AG09319 (cell line): ENCODE data around the gene DYNLT1.
"Not testable (repeated sequence)": the region's sequence is repeated elsewhere in the genome, so short reads cannot be mapped to it uniquely, and the experiment has no call there.

Experiments used
- DNase-seq: peaks from one replicate; pipeline ENCODE4 v3.0.0-alpha.2; 2010; ENCODE audit warnings: low read depth; ENCODE audit errors: extremely low read depth
- TF ChIP-seq, protein P1 (sequence below): IDR thresholded peaks from 2 replicates; pipeline ENCODE4 v1.5.1; 2011; ENCODE audit warnings: low read depth, mild to moderate bottlenecking, inconsistent platforms, low read length, moderate library complexity

The DYNLT1 gene

GRCh38 chr6:158633127-158633526 is 11.4 kb downstream of the DYNLT1 start:
- TF ChIP-seq, protein P1, sequence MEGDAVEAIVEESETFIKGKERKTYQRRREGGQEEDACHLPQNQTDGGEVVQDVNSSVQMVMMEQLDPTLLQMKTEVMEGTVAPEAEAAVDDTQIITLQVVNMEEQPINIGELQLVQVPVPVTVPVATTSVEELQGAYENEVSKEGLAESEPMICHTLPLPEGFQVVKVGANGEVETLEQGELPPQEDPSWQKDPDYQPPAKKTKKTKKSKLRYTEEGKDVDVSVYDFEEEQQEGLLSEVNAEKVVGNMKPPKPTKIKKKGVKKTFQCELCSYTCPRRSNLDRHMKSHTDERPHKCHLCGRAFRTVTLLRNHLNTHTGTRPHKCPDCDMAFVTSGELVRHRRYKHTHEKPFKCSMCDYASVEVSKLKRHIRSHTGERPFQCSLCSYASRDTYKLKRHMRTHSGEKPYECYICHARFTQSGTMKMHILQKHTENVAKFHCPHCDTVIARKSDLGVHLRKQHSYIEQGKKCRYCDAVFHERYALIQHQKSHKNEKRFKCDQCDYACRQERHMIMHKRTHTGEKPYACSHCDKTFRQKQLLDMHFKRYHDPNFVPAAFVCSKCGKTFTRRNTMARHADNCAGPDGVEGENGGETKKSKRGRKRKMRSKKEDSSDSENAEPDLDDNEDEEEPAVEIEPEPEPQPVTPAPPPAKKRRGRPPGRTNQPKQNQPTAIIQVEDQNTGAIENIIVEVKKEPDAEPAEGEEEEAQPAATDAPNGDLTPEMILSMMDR: no peak
- no peak for DNase-seq

DNA sequence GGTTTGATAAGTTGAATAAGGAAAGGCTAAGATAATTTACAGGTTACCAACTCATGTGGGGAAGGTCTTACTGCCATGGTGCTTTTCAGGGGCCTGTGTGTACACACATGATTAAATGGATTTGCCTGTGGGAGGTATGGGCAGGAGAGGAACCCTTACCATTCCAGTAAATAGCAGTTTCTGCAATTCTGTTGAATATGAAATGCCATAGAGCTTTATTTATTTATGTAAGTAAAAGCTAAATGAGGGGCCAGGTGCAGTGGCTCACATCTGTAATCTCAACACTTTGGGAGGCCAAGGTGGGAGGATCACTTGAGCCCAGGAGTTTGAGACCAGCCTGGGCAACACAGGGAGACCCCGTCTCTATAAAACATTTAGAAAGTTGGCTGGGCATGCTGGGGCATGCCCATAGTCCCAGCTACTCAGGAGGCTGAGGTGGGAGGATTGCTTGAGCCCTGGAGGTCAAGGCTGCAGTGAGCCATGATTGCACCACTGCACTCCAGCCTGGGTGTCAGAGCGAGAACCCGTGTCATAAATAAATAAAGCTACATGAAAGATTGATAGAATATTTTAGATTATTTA is 11.9 kb downstream of the DYNLT1 start:
- DNase-seq: not testable (repeated sequence)

GRCh38 chr6:158631678-158632537 is 12.6 kb downstream of the DYNLT1 start:
- TF ChIP-seq, protein P1: no peak

GRCh38 chr6:158630938-158631616 is 13.5 kb downstream of the DYNLT1 start:
- DNase-seq: no peak
- TF ChIP-seq, protein P1: no peak

More at GRCh38 chr6:158631678-158632537, 12.6 kb downstream of the DYNLT1 start:
- DNase-seq: no peak

GRCh38 chr6:158629367-158630221 is 14.9 kb downstream of the DYNLT1 start:
- TF ChIP-seq, protein P1: no peak
- DNase-seq: no peak

- DNase-seq: no peak
- TF ChIP-seq, protein P1: no peak
Observed at GRCh38 chr6:158628542-158628941, 16.0 kb downstream of the DYNLT1 start.

DNA sequence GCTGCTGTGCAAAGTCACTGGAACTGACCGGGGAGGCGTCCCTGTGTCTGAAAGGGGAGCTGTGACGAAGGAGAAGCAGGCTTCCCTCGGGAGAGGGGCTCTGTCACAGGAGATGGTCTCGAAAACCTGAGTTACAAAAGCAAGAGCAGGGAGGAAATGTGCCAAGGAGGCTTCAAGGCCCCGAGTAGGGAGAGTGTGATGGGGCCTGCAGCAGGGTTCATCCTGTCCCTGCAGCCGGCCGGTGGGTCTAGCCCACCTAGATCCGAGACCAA is 16.7 kb downstream of the DYNLT1 start:
- no peak for DNase-seq
- TF ChIP-seq, protein P1: no peak
